ENCODE results near the gene CHMP1B. TPM values are rescaled to one million over a fixed set of nuclear protein-coding genes. Genes with fewer than 3 reads are reported as not detected.
A peak's percentile ranks its signal among the peaks of the same experiment; 100 is the strongest.
"Not testable (repeated sequence)": the region's sequence is repeated elsewhere in the genome, so short reads cannot be mapped to it uniquely, and the experiment has no call there.

CHMP1B gene
- total RNA-seq, 1 donor from 2014 or later: 44.6 TPM

DNA sequence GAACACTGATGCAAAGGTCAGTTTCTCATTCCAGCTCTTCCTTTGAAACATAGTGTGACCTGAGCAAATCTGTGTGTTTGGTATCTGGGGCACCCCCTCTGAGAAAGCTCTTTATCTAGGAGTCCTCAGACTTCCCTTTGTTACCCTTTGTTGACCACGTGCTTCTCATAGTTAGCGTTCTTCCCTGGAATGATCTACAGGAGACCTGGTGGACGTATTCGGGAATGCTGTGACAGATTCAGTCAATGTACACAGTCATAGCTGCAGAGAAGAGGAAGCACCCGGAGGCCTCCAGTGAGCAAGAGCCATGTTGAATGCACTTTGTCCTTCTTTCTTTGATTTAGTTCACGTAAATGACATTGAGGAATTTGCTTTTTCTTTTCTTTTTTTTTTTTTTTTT lies 10.7 kb upstream of the CHMP1B start:
- DNase-seq: no peak

DNA sequence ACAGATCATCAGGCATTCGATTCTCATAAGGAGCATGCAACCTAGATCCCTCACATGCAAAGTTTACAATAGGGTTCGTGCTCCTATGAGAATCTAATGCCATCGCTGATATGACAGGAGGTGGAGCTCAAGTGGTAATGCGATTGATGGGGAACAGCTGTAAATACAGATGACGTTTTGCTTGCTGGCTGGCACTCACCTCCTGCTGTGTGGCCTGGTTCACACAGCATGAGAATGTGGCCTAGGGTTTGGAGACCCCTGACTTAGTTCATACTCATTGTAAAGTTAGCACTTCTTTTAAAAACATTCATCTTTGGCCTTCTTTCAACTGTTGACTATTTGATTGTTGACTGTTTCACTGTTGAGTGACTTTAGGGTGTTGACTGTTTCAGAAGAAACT lies 8.7 kb upstream of the CHMP1B start:
- DNase-seq: peak; percentile 46

DNA sequence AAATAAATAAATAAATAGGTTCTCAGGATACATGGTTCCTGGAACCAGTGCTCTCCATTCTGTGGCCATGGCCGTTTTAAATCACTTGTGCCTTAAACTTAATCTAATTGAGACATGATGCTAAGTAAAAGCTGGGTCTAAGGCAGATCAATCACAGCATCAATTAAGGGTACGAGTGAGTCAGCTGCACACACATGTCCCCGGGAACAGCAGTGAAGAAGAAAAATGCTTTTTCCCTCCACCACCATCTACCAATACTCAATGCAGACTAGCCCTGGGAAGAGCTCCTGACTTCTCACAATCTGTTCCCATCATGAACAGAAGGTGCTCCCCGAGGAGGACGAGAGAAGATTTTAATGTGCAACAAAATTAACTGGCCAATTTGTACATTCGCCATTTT lies 6.8 kb upstream of the CHMP1B start:
- no peak for DNase-seq

DNA sequence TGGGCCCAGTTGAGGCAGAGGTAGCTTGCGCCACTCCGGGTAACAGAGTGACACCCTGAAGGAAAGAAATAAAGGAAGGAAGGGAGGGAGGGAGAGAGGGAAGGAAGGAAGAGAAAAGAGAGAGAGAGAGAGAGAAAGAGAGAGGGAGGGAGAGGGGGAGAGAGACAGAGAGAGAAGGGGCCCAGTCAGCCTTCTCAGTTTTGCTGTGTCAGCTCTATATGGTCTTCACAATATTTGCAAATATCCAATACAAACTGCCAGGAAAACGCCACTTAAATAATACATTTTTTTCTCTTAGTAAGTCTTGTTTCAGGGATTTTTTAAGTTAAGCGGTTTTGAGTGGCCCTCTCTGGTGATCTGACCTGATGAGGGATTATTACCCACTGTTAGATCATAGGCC lies 5.6 kb upstream of the CHMP1B start:
- no peak for DNase-seq

DNA sequence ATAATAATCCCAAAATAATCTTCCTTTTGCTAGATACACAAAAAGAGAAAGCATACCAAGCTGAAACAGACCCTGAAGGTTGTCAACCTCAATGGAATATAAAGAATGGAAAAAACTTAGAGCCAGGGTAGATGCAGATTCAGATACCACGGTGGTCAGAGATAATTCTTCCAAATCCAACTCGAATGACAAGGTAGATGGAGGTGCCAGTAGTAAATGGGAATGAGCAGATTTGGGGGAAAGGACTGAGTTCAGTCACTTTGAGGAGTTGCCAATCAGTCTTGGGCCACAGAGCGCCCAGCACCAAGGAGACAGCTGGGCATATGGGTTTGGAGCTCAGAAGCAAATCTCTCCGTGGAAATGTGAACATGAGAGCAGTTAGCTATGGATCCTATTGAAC lies 3.4 kb upstream of the CHMP1B start:
- DNase-seq: no peak

DNA sequence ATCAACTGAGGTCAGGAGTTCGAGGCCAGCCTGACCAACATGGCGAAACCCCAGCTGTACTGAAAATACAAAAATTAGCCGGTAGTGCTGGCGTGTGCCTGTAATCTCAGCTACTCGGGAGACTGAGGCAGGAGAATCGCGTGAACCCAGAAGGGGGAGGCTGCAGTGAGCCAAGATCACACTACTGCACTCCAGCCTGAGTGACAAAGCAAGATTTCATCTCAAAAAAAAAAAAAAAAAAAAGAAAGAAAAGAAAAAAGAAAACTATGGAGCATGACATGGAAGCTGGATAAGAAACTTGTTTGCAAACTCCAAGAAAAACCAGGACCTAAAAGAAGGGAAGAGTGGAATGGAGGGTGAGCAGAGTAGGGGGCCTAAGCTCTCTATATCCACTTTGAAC lies 1.9 kb upstream of the CHMP1B start:
- no peak for DNase-seq

DNA sequence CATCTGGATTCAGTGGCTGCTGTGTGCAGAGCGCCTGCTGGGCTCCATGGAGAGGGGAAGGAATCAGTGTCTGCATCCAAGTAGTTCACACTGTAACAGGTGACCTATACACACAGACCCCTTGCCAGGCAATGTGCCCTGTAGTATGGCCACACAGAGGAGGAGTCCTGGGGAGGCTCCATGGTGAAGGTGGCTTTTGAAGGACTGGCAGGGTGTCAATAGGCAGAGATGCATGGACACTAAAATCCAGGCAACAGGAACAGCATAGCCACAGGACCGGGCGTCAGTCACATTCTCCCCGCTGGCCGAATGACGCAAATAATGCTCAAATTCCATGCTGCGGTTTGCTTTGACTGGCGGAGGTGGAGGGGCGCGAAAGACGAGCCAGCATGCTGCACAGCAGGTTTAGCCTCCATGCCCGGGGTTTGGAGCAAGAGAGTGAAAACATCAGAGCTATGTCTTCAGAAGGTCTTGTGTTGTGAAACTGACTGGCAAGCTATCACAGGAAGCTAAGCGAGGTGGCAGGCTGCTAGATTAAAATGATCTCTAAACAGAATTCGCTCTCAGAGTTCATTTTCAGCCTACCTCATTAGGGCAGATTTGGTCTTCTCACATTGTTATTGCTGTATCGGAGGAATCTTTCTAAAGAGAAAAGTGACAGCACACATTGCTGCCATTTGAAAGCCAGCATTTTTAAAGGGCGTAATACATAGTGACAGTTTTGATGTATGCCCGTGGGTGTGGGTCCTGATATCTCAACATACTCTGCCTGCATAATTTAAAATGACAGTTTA lies 1.2 kb upstream of the CHMP1B start:
- peak; percentile 77 for DNase-seq

DNA sequence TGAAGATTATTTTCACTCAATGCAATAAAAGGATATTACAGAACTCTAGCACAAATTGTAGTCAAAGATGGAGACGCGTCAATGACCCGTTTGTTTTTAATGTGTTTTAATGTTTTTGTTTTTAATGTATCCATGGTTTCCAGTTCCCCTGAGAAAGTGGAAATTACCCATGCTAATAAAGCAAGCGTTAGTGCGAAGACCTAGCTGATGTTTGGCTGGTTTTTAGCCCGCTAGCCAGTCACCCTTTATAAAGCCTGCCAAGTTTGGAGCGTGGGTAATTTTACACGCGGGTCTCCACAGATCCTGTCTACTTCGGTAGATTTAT lies 430 bp upstream of the CHMP1B start:
- DNase-seq: peak; percentile 88

DNA sequence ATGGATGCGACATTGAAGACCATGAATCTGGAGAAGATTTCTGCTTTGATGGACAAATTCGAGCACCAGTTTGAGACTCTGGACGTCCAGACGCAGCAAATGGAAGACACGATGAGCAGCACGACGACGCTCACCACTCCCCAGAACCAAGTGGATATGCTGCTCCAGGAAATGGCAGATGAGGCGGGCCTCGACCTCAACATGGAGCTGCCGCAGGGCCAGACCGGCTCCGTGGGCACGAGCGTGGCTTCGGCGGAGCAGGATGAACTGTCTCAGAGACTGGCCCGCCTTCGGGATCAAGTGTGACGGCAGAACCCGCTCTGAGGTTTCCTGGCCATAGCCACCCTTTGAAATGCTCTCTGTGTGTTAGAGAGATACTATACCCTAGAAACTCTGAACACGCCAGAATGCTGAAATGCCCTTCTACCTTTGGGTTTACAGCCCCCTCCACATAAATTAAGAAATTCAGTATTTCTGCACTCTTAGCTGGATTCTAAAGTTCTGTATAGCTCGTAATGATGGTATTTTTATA lies 659 bp downstream of the CHMP1B start:
- peak; percentile 41 for DNase-seq

DNA sequence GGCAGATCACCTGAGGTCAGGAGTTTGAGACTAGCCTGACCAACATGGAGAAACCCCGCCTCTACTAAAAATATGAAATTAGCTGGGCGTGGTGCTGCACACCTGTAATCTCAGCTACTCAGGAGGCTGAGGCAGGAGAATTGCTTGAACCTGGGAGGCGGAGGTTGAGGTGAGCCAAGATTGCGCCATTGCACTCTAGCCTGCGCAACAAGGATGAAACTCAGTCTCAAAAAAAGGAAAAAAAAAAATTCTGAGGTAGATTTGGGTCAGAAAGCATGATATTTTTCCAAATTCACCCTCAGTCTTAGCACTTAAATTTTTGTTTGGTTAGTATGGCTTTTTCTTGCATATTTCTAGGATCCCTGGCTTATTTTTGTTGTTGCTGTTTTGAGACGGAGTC lies 3.3 kb downstream of the CHMP1B start:
- DNase-seq: not testable (repeated sequence)

DNA sequence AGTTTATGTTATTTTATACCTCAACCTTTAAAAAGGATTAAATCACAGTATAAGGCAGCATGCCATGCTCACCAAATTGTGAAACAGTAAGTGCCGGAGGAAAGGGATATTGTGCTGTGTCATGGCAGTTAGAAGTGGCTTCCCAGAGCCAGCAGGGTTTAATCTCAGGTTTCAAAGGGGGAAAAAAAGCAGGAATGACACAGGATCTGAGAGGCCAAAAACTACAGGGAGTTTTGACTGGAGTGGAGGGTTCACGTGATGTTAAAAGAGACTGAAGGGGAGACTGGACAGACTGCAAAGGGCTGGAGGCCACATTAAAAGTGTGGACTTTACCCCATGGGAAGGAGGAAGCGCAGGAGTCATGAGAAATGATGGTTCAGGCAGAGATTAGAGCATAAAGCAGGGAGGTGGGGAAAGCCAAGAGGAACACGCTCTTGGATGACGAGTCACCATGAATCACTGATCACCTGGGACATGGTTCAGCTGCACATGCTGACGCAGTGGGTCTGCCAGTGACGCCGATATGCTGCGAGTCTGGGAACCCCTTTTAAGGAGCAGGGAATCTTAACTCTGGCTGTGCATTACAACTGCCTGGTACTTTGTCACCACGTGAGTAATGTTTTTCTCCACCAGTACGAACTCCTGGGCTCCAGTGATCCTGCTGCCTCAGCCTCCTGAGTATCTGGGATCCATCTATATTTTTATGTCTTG lies 6.1 kb downstream of the CHMP1B start:
- peak; percentile 47 for DNase-seq

DNA sequence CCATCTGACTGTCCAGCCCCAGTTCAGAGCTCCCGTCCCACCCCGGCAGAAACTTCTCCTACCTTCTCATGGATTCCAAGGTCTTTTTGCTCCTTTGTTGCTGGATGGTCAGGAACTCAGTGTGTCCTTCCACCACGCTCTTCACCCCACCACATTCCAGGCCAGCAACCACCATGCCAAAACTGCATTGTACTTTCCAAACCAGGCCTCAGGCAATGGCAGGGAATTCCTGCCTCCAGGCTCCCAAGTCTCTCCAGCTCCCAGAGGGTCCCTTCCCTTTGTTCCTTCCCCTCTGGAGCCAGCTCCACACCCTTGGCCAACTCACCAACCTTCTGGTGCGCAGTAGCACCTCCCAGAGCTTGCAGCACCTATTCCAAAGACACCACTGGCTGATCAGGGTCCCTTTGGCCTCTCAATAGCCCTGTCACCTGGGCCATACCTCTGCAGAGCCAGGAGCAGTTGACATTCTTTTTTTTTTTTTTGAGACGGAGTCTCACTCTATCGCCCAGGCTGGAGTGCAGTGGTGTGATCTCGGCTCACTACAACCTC lies 8.1 kb downstream of the CHMP1B start:
- DNase-seq: no peak

DNA sequence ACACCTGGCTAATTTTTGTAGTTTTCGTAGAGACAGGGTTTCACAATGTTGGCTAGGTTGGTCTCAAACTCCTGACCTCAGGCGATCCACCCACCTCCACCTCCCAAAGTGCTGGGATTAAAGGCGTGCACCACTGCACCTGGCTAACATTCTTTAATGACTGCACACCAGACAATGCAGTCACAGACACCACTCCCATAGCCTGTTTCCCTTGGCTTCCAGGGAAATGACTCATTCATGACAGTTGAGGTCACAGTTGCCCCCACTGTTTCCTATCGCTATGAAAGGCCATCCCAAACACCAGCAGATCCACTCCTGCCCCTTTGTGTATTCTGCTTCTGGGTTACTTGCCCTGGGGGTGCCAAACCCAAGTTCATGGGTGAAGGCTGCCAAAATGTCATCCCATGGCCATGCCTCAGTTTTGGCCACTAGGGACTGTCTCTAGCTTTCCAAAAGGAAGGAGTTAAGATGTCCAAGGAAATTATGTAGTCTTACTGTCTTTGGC lies 8.7 kb downstream of the CHMP1B start:
- no peak for DNase-seq

DNA sequence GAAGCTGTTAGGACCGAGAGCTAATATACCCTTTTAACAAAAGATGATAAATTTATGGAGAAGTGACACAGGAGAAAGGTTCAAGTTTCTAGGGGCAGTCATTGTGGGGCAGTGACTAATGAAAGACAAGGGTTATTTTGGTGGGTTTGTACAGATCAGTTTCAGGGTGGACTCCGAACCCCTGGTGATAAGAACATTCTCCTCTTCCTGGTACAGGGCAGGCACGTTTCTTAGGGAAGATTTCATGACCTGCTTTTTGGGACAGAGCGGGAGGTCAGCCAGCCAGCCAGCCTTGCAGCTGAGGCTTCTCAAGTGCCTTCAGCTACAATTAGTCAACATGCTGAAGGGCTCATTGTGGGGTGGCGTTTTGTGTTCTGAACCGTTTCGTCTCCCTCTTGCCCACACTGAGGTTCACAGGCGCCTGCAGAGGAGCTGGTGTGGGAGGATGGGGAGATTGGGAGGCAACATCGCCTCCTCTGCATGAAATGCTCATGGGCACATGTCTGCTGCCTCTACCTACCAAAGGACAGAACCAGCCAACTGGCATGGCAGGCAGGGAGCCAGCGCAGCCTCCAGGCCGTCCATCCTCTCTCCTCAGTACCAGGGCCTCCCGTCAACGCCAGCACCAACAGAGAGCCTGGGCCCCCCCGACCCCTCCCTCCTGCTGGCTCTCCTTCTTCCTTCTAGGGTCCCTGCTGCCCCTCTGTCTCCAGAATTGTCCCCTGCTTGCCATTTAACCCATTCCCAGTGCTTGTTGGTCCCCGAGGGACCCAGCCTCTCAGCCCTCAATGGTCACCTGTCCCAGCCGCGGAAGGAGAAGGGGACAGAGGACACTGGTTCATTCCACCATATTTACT lies 9.6 kb downstream of the CHMP1B start:
- DNase-seq: no peak

DNA sequence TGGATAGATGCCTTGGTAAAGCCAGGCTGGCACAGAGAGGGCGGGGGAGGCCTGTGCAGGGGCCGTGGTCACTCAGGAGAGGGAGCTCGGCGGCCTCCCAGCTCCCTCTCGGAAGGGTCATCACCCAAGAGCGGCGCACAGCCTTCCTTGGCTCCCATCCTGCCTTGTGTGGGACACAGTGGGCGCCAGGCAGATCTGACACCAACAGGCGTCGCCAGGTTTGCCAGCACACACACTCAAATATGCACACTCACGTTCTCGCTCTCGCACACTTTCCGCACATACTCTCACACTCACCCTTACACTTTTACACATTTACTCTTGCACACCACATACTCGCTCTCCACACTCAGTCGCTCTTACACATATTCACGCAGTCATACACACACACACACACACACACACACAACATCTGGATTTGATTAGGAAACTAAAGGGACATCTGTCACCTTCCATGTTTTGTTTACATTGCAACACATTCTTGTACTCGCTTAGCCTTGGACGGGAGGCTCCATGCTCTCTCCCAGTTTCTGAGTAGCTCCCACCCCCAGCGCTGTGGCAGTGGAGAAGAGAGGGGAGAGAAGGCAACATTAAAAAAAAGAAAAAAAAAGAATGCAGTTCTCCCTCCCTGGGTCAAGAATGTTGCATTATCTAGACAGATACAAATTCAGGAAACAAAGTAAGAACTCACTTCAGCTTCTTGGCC lies 10.5 kb downstream of the CHMP1B start:
- DNase-seq: no peak

DNA sequence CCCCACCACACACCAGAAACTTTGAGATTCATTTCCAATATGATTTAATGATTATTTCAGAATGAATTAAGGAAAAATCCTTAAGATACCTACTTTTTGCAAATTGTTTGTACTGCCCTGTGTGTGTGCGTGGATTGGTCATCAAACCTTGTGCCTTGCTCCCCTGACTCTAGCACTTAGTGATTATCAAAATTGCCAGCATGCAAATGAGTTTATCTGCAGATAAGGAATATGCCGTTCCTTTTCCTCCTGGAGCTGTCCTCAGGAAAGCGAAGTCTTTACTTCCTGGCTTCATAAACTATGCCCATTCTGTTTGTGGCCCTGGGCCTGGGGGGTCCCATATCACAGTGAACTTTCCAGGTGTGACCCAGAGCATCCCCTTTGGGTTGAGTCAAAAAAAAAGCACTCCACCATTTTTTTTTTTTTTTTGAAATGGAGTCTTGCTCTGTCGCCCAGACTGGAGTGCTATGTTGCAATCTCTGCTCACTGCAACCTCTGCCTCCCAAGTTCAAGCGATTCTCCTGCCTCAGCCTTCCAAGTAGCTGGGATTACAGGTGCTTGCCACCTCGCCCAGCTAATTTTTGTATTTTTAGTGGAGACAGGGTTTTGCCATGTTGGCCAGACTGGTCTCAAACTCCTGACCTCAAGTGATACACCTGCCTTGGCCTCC lies 11.4 kb downstream of the CHMP1B start:
- no peak for DNase-seq

DNA sequence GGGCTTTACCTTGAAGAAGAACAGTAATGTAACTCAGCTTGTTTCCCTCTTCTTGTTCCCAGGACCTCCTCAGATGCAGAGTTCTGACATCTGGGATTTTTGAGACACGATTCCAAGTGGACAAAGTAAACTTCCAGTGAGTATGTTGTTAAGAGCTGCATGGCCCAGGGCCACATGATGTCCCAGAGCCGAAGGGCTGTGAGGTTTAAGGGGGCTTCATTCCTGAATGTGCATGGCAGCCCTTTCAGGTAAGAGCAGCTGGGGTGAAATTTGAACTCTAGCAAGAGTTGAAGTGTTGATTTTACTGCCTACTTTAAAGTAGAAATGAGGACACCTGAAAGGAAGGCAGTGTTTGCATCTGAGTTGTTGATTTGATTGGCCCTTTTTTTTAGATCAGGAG lies 13.3 kb downstream of the CHMP1B start:
- no peak for DNase-seq

DNA sequence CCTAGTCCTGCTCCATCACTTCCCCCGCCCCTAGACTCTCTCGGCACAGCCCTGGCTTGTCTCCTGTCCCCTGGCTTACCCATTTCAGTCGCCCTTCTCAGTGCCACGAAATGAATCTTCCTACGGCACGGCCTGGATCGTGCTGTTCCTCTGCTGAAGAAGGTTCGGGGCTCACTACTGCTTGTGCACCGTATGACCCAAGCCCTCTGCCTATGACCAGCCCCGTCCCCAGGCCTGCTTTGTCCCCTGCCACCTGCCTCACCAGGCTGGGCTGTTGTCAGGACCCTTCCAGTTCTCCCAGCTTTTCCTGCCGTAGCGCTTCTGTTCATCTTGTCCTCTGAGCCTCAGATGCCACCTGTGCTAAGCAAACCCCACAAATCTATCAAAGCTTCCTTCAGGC lies 13.9 kb downstream of the CHMP1B start:
- no peak for DNase-seq

DNA sequence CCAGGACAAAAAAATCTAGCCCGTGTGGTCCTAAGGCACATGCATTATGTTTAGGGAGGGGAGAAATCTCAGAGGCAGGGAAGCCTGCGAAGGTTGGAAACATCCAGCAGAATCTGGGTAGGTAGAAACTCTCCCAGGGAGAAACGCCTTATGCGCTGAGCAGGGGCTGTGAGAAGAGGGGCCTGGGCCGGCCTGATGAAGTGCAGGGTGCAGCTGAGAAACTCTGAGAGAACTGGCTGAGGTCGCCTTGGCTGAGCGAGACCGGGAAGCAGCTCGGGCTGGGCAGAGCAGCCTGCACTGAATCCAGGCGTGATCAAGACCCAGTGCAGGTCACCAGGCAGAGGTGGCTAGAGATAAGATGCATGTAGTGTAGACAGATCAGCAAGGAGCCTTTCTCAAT lies 15.1 kb downstream of the CHMP1B start:
- DNase-seq: no peak

DNA sequence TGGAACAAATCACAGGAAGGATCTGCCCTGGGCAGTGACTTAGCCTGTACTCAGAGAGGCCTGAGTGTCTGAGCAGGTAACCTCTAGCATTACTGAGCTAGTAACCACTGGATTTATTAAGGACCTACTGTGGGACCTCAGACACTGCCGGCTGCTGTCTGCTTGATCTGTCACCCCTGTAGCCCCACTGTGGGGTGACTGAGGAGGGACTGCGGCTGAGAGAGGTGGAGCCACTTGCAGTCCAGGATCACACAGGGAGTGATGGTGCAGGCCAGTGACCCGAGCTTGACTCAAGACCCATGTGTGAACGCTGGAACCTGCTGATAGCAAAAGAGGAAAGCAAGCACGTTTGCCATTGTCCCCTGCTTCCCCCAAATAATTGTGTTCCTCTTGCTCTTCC lies 15.6 kb downstream of the CHMP1B start:
- no peak for DNase-seq

DNA sequence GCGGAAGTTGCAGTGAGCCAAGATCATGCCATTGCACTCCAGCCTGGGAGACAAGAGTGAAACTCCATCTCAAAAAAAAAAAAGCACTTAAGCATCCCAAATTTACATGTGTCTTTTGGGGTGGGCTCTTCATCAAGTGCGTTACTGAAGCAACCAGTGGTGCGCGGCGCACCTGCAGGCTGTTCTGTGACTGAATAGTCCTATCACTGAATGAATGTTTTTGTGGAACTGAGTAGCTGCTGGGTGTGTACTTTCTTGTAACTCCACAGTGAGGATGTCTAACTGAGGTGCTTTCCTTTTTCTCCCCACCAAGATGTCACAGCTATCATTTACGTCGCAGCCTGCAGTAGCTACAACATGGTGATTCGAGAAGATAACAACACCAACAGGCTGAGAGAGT lies 17.0 kb downstream of the CHMP1B start:
- DNase-seq: no peak

All from tongue (tissue), 2 donors.